Mesodermal cell (in vitro differentiated cells): ENCODE measurements around the gene SAMD4A.
A peak's percentile ranks its signal among the peaks of the same experiment; 100 is the strongest.

Experiments used
- H3K27ac ChIP-seq: 2 replicates; pipeline ENCODE4 v1.7.0; 2013; ENCODE audit warnings: mild to moderate bottlenecking, low read depth, low read length, moderate library complexity; ENCODE audit not compliant: severe bottlenecking
- H3K36me3 ChIP-seq: 2 replicates; pipeline ENCODE4 v1.7.1; 2013; ENCODE audit warnings: mild to moderate bottlenecking, low read length, moderate library complexity; ENCODE audit not compliant: control insufficient read depth, insufficient read depth
- H3K4me1 ChIP-seq: one replicate; pipeline ENCODE4 v1.7.1; 2013; ENCODE audit warnings: mild to moderate bottlenecking, low read length; ENCODE audit not compliant: insufficient read depth, control insufficient read depth, poor library complexity, severe bottlenecking
- H3K4me3 ChIP-seq: 2 replicates; pipeline ENCODE4 v1.7.0; 2013; ENCODE audit warnings: low read length, control low read depth, mild to moderate bottlenecking; ENCODE audit not compliant: insufficient read depth, poor library complexity, severe bottlenecking; ENCODE audit errors: extremely low read depth
- H3K9me3 ChIP-seq: 2 replicates; pipeline ENCODE4 v1.7.1; 2013; ENCODE audit warnings: mild to moderate bottlenecking, low read length, moderate library complexity; ENCODE audit not compliant: control insufficient read depth
- WGBS, 2 experiments: methylation state at CpG; one replicate each; pipeline ENCODE4 v1.1.5; 2013; ENCODE audit warnings: missing lambda C conversion rate in 2 of 2; ENCODE audit not compliant: insufficient coverage in 2 of 2; 5-methylcytosine and 5-hydroxymethylcytosine counted together

The SAMD4A gene

DNA sequence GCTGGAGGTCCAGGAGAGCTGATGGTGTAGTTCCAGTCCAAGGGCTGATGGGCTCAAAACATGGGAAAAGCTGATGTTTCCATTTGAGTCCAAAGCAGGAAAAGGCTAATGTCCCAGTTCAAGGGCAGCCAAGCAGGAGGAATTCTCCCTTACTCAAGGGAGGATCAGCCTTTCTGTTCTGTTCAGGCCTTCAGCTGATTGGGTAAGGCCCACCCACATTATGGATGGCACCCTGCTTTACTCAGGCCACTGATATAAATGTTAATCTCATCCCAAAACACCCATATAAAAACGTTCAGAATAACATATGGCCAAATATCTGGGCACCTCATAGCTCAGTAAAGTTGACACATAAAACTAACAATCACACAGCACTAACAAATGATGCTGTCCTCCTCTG, 64.1 kb downstream of the SAMD4A start:
- Histone ChIP-seq H3K4me1 (peaks cover 25% of the 10 kb centered on the region), H3K4me3 (no peak overlapping the region), H3K27ac (no peak overlapping the region), H3K9me3 (peaks cover 3% of the 10 kb centered on the region), H3K36me3 (peaks cover 24% of the 10 kb centered on the region)
- WGBS, 2 experiments: 50 to 80% methylated on average over 1 of the region's 1 CpG

DNA sequence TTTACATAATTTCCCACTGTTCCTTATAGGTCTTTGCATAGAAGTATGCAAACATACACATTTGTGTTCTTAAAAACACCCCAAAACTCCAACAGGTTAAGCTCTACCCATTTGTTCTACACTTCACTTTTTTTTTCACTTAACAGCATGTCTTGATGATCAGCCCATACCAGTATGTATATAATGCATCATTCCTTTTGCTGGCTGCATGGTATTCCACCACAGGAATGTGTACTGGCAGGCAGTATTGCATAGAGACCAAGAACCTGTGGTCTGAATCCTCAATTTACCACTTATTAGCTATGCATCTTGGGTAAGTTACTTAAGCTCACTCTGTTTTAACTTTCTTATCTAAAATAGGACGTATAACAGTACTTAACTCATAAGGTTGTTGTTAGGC, 65.5 kb downstream of the SAMD4A start:
- Histone ChIP-seq H3K36me3 (peaks cover 24% of the 10 kb centered on the region), H3K9me3 (peaks cover 3% of the 10 kb centered on the region), H3K4me3 (no peak overlapping the region), H3K4me1 (peaks cover 16% of the 10 kb centered on the region), H3K27ac (no peak overlapping the region)
- WGBS, 2 experiments: no CpG with 5 or more reads among the region's 1 CpG

DNA sequence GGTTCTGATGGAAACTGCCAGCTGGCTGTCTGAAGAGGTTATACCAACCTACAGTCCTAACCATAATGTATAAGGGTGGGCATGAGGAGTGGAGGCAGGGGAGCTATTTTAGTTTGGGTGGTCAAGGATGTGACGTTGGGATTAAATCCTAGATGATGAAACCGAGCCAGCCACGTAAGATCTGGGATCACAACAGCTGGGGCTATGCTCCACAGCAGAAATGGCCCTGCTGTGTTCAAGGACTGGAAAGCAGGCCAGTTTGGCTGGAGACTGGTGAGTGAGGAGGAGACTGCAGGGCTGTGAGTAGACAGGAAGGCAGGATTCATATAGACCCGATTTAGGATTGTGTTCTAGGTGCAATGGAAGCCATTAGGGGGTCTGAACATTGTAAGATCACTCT, 66.1 kb downstream of the SAMD4A start:
- peaks cover 3% of the 10 kb centered on the region for H3K9me3 ChIP-seq
- 92 to 98% methylated on average over 4 of the region's 4 CpGs for WGBS, 2 experiments
- no peak overlapping the region for H3K4me3 ChIP-seq
- H3K27ac ChIP-seq: no peak overlapping the region
- peaks cover 24% of the 10 kb centered on the region for H3K36me3 ChIP-seq
- peaks cover 16% of the 10 kb centered on the region for H3K4me1 ChIP-seq

DNA sequence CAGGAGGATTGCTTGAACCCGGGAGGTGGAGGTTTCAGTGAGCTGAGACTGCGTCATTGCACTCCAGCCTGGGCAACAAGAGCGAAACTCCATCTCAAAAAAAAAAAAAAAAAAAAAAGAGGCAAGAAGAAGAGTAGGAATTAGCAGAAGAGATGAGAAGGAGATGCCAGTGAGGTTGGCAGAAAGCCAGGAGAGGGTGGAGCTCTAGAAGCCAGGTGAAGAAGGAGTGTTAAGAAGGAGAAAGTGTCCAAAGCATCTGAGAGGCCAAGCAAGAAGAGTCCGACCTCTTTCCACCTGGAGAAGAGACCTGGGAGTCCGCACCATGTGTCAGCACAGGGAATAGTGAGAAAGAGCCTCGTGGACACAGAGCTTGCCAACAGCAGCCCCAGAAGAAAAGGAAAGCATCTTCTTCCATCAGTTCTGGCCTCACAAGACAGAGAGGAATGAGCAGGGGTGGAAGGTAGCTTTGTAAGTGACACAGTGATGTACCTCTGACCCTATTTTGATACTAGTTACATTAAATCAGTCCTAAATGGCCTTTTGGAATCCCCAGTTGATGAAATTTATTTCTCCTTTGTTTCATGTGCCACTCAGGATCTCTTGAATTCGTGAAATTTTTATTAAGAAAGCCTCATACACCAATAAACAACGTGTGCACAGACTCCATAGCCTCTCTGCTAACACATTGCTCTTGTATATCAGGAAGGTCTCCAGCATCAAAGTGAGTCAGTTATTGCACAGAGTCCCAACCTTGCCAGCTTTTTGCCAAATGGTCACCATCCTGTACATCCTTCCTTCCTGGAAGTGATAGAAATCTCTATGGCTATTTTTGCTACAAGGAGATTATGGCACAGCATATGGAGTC, 70.6 kb downstream of the SAMD4A start:
- Histone ChIP-seq H3K36me3 (peaks cover 1% of the 10 kb centered on the region), H3K27ac (no peak overlapping the region), H3K4me3 (no peak overlapping the region), H3K4me1 (peaks cover 44% of the 10 kb centered on the region), H3K9me3 (peaks cover under 1% of the 10 kb centered on the region)
- WGBS, 2 experiments: 91 to 98% methylated on average over 5 to 8 of the region's 8 CpGs

DNA sequence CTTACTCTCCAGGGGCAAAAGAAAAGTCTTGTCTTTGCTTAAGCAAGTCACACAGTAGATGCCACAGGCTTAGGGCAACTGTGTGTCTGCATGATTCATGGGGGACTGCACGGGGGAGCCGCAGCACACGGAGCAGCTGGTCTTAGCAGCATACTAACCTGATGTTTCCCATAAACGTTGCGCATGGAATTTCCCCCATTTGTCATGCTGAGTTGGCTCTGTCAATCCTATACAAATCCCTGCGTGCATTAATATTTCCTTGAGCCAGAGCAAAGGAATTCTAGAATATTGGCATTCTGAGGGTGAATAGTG, 71.2 kb downstream of the SAMD4A start:
- H3K9me3 ChIP-seq: no peaks in the 10 kb centered on the region
- no peaks in the 10 kb centered on the region for H3K36me3 ChIP-seq
- no peak overlapping the region for H3K4me3 ChIP-seq
- WGBS, 2 experiments: 77 to 83% methylated on average over 5 of the region's 6 CpGs
- H3K27ac ChIP-seq: no peak overlapping the region
- peaks cover 50% of the 10 kb centered on the region for H3K4me1 ChIP-seq

DNA sequence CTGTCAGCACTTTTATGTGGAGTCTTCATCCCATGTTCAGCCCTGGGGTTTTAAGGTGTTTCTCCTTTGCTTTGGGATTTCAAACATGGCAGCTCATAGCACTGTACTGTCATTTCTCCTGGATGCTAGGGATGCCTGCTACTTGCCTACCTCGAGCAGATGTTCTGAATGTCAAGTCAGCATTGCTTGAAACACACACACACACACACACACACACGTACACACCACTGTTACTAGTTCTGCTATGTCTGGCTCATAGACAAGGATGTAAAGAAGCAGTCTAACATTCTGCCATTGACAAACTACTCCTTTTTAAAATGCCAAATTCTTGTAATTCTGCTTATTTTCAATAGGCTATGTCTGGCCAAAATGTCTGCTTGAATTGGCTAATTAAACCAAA, 72.7 kb downstream of the SAMD4A start:
- Histone ChIP-seq H3K27ac (no peak overlapping the region), H3K9me3 (no peaks in the 10 kb centered on the region), H3K4me3 (no peak overlapping the region), H3K36me3 (peaks cover 4% of the 10 kb centered on the region), H3K4me1 (peaks cover 62% of the 10 kb centered on the region)
- 75 to 79% methylated on average over 1 to 2 of the region's 2 CpGs for WGBS, 2 experiments

DNA sequence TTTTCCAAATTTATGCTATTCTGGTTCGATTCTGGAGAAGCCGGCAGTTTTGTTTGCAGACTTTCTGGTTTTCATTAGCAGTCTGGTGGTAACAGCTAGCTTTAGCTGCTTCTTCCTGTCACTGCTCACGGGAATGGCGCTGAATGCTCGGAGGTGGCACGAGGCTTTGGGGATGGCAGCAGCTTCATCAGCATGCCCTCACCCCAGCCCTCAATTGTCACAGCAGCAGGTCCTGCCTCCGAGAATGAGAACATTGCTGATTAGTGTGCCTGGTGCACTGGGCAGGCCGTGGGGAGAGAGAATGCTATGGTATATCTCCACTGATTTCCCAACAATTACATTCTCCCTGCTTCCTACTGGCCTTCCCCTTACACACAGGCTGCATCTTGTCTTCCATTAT, 73.6 kb downstream of the SAMD4A start:
- WGBS, 2 experiments: 86 to 94% methylated on average over 5 to 7 of the region's 8 CpGs
- Histone ChIP-seq H3K4me1 (peaks cover 63% of the 10 kb centered on the region), H3K27ac (peak overlapping the region; percentile 47), H3K9me3 (no peaks in the 10 kb centered on the region), H3K36me3 (peaks cover 4% of the 10 kb centered on the region), H3K4me3 (no peak overlapping the region)

DNA sequence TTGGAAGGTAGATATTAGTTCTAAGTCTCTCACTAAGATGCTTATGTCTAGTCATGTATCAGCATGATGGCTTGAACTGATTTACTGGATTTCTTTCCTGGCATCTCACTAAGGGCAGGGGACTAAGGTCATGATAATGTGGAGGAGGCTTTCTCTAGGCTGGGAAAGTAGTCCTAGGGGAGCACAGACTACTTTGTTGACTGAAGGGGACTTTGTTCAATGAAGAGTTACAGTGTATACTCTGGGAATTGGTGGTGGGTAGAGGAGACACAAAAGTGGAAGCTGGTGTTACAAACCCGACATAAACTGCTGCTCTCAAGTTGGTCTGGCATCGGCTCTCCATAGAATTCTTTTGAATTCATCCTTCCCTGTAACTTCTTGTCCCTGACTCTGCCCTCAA, 75.2 kb downstream of the SAMD4A start:
- Histone ChIP-seq H3K9me3 (no peaks in the 10 kb centered on the region), H3K4me3 (no peak overlapping the region), H3K27ac (peak overlapping the region; percentile 90), H3K4me1 (peaks cover 63% of the 10 kb centered on the region), H3K36me3 (peaks cover 4% of the 10 kb centered on the region)
- WGBS, 2 experiments: 75 to 83% methylated on average over 2 of the region's 2 CpGs

DNA sequence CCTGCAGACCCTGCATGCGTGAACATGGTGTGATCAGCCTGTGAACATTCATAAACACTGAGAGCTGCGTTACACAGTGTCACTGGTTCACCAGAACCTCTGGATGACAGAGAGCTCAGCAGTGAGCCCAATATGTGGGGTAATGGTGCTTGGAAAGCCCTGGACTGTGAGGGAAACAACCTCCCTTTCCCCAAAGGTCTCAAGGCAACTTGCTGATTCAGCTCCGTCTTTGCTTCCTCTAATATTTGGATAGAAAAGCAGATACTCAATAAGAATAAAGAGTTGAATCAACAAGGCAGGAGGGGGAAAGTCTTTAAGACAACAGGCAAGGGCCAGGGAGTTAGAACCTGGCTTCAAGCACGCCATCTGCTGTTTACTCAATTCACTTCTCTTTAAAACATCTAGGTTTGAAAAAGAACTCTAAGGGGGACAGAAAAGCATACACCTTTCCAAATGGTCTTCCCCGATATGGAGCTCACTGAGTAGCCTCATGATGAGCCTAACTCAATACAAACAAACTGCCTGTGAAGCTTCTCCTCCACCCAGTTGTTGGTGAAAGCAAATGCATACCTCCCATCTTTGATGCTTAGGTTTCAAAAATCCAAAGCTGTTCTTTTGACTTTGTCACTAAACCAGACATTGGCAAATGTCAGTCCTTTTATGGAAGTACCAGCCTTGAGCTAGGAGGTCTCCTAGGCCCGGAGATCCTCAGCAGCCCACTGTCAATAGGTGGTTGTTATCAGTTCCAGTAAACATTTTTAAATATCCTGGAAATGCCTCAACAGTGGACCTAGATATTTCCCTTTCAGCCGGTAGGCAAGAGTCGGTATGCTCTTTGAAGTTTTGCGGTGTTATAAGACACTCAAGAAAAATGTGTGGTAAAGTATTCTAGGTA, 76.1 kb downstream of the SAMD4A start:
- H3K36me3 ChIP-seq: peaks cover 4% of the 10 kb centered on the region
- peak overlapping the region; percentile 90 for H3K27ac ChIP-seq
- H3K9me3 ChIP-seq: no peaks in the 10 kb centered on the region
- peaks cover 55% of the 10 kb centered on the region for H3K4me1 ChIP-seq
- H3K4me3 ChIP-seq: no peak overlapping the region
- 60 to 69% methylated on average over 5 to 8 of the region's 9 CpGs for WGBS, 2 experiments

DNA sequence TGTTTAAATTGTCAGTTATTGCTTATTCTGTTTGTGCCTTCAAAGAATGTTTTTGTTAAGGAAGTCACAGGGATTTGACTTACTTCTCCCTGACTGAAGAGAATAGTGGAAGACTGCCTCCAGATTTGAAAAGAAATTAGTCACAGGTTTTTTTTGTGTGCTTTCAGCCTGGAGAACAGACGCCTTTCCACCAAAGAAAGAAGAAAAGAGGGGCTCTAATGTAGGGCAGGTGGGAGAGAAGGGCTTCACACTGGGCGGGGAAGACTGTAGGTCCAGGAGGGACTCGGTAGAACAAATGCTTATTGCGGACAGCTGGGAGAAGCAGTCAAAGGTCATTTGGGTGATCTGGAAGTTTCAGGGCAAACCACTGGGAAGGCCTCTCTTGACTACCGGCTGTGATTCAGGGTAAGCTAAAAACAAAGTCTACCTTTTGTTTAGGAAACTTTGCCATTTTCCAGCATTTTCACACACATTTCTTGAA, 76.8 kb downstream of the SAMD4A start:
- Histone ChIP-seq H3K9me3 (no peaks in the 10 kb centered on the region), H3K4me3 (no peak overlapping the region), H3K36me3 (peaks cover 4% of the 10 kb centered on the region), H3K27ac (peak overlapping the region; percentile 90), H3K4me1 (peaks cover 57% of the 10 kb centered on the region)
- 74 to 84% methylated on average over 4 of the region's 5 CpGs for WGBS, 2 experiments
